GM12891 (cell line): Measurements from ENCODE around the gene SARDH.

Experiments
- DNase-seq: peaks from one replicate; pipeline ENCODE4 v3.0.0; 2011; ENCODE audit warnings: low spot score; ENCODE audit not compliant: insufficient read length
- FAIRE-seq: peaks from 2 replicates; lab custom pipeline; 2011; peaks lifted over from hg19 to GRCh38; lab: Jason Lieb, UNC
- PAX5 ChIP-seq: IDR thresholded peaks from 2 replicates; pipeline ENCODE4 v1.6.1; 2011; ENCODE audit warnings: low read length, moderate library complexity, mild to moderate bottlenecking; ENCODE audit not compliant: insufficient read depth, severe bottlenecking
- POLR2A ChIP-seq: IDR thresholded peaks from 2 replicates; pipeline ENCODE4 v1.6.1; 2011; ENCODE audit warnings: low read depth, low read length, control low read depth
- POLR2AphosphoS5 ChIP-seq: IDR thresholded peaks from 2 replicates; pipeline ENCODE4 v1.6.1; 2011; ENCODE audit warnings: low read depth, low read length, control low read depth
- POU2F2 ChIP-seq: IDR thresholded peaks from 2 replicates; pipeline ENCODE4 v1.6.1; 2011; ENCODE audit warnings: low read depth, mild to moderate bottlenecking, control low read depth, low read length, moderate library complexity
- SPI1 ChIP-seq: IDR thresholded peaks from 2 replicates; pipeline ENCODE4 v1.6.1; 2011; ENCODE audit warnings: low read depth, low read length, control low read depth
- TAF1 ChIP-seq: IDR thresholded peaks from 2 replicates; pipeline ENCODE4 v1.6.1; 2011; ENCODE audit warnings: low read depth, low read length, control low read depth

The SARDH gene

DNA sequence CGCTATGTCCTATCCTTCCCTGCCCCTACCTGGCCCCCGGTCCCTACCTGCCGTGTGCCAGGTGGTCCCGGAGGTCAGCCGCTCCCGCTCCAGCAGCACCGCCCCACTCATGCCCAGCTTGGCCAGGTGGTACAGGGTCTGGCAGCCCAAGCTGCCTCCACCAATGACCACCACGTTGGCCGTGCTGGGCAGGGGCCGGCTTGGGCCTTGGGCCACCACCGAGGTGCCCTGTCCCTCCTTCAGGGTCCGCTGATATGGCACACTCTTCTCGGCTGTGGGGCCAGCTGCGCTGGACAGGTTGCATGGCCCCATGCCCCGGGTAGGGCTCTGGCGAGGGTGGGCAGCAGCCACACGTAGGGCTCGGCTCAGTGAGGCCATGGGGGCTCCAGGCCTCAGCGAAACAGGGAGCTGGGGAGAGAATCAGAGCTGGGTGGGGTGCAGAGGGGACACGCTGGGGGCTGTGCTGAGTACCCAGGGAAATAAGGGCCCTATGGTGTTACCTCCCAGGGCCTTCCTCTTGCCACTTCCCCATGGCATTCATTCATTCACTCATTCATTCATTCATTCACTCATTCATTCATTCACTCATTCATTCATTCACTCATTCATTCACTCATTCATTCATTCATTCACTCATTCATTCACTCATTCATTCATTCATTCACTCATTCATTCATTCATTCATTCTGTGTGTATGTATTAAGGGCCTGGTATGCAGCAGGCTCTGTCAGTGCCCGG, 4.2 kb downstream of the SARDH start:
- TF ChIP-seq SPI1 (no peak), POLR2AphosphoS5 (no peak), PAX5 (no peak), TAF1 (no peak), POU2F2 (no peak), POLR2A (no peak)
- no peak for FAIRE-seq
- DNase-seq, result no peak

DNA sequence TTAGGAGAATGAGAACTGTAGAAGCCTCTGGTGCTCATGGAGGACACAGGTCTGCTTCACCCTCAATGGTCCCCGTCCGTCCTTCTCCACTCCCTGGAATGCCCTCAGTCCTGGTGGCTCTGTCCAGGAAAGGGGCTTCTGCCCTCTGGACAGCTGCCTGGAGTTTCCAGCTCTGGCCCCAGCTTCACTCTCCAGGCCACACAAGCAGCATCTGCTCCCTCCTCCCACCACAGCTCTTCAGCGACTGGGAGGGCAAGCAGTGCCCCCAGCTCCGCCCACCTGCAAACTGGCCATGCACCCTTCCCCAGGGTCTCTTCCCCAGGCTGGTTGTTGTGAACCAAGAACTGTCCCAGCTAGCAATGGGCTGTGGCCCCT, 4.7 kb downstream of the SARDH start:
- FAIRE-seq (no peak), DNase-seq (no peak)
- TF ChIP-seq SPI1 (no peak), PAX5 (no peak), POLR2A (no peak), TAF1 (no peak), POU2F2 (no peak), POLR2AphosphoS5 (no peak)

DNA sequence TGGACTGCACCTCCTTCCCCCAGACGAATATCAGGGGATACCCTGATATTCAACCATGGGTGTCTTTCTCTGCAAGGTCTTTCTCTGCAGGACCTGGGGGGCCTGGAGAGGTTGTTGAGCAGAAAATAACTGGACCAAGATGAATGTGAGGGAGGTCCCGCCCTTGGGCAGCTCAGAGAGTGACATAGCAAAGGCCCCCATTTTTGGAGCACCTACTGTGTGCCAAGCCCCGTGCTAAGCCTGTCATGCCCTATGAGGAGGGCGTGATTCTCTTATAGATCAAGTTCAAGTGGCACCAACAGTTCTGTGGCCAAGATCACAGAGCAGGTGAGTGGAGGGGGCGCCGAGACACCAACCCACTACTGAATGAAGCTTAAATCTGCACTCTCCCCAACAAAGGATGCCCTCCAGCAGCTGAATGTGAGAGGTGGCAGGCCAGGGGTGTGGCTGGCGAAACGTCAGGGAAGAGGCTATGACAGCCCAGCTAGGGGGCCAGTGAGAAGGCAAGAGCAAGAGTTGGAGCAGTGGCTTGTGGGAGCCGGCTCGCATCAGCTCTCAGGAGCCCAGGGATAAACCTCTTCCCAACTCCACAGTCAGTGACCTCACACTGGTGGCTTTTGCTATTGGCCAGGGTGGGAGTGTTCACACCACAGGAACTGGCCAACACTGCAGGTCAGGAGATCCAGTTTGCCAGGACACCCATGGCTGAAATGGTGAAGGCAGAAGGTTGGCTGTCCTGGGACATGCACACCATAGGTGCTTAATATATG, 5.3 kb downstream of the SARDH start:
- TF ChIP-seq POLR2AphosphoS5 (no peak), POLR2A (no peak), PAX5 (no peak), POU2F2 (no peak), TAF1 (no peak), SPI1 (no peak)
- DNase-seq (no peak), FAIRE-seq (no peak)

DNA sequence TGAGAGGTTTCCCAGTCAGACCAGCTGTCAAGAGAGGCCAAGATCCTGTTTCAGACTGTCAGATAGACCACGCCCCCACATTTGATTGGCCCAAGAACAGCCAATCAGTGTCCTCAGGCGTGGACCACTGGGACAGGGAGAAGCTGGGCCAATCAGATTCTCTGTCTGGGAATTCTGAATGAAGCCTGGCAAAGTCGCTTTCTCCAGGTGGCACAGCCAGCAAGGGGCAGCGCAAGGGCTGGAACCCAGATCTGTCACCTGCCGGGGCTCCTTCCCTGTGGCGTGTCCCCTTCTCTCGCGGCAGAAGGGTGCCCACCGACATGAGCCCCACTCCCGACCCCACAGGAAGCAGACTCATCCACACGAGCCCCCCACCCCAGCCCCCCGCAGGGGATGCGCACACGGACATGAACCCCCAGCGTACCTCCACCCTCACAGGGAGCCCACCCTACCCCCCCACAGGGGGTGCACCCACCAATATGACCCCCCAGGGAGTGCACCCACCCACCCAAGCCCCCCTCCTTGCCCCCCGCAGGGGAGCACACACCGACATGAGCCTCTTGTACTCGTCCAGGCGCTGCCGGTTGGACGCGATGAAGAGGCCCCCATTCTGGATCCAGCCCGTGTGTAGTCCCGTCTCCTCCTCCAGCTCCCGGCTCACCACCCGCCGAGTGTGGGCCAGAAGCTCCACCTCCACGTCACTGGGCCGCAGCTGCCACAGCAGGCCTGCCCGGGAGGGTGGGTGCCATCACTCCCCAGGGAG, 6.1 kb downstream of the SARDH start:
- DNase-seq (no peak), FAIRE-seq (no peak)
- no peak for TF ChIP-seq SPI1
- no peak for TF ChIP-seq POU2F2
- no peak for TF ChIP-seq POLR2A
- no peak for TF ChIP-seq TAF1
- no peak for TF ChIP-seq POLR2AphosphoS5
- TF ChIP-seq PAX5, result no peak

DNA sequence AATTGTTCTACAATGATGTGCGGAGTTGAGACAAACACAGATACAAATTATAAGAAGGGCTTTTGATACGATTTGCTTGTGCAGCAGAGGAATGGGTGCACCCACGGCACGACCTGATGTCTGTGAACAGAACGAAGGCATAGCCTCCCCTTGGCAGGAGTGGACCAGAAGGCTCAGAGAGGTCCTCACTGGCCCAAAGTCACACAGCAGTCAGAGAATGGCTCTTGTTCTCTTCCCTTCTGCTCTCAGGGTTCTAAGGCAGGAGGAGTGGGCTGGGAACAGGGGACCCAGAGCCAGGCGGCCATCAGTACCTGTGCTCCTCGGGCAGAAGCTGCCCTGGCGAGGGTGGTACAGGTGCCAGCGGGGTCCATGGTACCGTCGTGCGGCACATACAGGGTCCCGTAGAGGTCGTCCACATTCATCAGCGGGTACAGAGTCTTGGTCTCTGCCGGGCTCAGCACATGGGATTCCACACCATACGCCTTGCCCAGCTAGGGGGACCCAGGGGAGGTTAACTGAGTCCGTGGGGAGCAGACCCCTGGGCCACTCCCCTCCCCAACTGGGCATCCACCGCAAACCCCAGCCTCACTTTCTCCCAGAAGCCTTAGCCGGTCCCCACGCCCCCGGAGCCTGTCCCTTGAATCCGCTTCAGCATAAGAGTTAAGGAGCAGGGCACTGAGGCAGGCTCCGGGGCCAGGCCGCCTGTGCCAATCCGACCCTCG, 7.0 kb downstream of the SARDH start:
- no peak for FAIRE-seq

DNA sequence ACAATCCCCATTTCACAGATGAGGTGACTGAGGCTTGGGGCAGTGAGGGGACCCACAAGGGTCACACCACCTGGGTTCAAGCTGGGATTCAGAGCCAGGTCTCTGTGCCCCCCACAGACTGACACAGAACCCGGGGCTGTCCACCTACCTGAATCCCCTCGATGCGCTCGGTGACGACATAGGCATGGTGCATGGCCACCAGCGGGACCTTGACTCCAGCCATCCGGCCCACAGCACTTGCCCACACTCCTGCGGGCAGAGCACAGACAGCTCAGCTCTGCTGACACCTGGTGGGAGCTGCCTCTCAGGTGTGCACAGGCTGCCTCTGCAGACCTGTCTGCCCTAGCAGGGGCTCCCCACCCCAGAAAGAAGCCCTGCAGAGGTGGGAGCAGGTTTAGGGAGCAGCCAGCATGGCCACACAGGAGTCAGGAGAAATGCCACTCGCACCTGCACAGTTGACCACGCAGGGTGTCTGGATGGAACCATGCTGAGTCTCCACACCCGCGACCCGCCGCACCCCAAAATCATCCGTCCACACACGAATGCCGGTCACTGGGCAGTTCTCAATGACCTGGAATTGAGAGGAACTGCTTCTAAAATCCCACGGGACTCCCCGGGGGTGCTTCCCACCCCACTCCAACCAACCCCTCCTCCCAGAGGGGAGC, 8.4 kb downstream of the SARDH start:
- no peak for TF ChIP-seq SPI1
- TF ChIP-seq POU2F2, result no peak
- no peak for TF ChIP-seq POLR2AphosphoS5
- TF ChIP-seq POLR2A, result no peak
- no peak for TF ChIP-seq PAX5
- no peak for TF ChIP-seq TAF1
- DNase-seq (no peak), FAIRE-seq (no peak)

More for the DNA sequence above, 7.0 kb downstream of the SARDH start:
- no peak for DNase-seq
- TF ChIP-seq SPI1 (no peak), POLR2A (no peak), POLR2AphosphoS5 (no peak), POU2F2 (no peak), TAF1 (no peak), PAX5 (no peak)

DNA sequence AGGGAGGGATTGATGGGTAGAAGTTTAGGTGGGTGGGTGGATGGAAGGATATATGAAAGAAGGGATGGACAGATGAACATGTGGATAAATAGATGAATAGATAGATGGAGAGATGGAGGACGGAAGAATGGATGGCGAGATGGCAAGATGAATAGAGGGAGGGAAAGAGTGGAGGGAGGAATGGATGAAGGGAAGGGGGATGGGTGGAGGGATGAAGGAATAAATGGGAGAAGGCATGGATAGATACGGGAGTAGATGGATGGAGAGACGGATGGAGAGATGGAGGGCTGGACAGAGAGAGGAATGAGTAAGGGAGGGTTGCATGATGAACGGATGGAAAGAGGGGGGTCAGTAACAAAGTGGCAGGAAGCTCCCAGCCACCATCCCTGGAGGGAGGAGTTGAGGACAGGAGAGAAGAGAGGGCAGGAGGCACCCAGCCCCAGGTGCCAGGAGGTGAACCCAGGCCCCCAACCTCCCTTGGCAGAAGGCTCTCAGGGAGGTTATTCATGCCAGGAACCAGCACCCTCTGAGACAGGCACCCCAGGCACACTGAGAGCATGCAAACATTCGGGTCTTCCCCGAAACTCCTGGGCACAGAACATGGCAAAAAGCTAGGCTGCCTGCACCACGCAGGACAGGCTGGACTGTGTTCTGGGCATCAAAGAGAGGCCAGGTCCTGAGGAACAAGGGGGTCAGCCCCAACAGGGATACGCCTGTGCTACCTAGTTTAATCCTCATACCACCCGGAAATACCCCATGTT, 9.1 kb downstream of the SARDH start:
- no peak for TF ChIP-seq POU2F2
- TF ChIP-seq POLR2AphosphoS5, result no peak
- no peak for TF ChIP-seq TAF1
- TF ChIP-seq POLR2A, result no peak
- no peak for TF ChIP-seq PAX5
- no peak for TF ChIP-seq SPI1

More for the DNA sequence above, 9.1 kb downstream of the SARDH start:
- no peak for FAIRE-seq
- no peak for DNase-seq
